CD4-positive, alpha-beta T cell treated with Interferon gamma for 1 hour (primary cell): ENCODE data around the gene TRAPPC8.

ENCODE experiments used
- DNase-seq: peaks from one replicate; pipeline ENCODE4 v3.0.0-alpha.2; 2020

Gene TRAPPC8

DNA sequence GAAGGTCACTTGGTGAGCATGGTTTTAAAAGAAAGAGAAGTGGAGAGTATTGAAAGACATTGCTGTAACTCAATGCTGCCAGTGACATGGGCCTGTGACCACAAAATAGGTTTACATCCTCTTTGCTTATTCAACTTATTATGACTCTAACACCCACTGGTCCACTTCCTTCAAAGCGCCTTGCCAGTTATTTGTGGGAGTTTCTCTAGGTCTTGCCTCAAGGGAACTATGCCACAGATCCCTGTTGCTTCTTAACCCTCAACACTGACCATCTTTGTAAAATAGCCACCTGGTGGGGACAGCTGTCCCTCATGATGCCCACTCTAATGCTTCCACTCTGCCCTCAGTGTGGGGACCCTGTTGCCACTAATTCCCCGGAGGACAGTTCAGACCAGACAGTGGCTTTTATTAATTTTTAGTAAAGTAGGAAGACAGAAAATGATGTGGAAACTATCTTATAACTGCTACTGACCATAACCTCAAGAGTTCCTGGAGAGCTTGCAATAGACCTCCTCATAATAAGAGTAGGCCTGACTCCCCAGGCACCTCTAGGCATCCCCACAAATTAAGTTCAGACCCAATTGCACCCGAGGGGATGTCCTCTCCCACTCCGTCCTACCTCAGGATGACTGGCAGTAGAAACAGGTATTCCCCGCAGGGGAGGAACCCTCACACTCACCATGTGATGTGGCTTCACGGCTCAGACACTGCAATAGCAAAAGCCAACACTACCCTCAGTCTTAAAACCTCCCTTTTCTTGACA, 150.9 kb downstream of the TRAPPC8 start:
- DNase-seq = no peak

DNA sequence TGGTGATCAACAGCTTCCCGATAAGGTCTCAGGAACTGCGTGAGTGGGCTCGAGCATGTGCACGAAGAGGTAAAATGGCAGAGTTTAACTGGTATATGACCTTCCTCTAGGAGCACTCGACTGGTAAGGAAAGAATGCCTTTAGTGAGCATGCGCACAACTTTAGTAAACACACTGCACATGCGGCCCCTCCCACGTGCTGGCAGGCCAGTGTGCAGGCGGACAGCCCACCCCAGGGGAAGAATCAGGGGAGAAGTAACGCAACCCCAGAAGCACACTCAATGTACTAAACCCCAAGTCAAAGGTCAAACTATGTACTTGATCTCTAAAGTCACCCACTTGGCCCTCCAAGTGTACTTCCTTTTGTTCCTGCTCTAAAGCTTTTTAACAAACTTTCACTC, 153.5 kb downstream of the TRAPPC8 start:
- no peak for DNase-seq

DNA sequence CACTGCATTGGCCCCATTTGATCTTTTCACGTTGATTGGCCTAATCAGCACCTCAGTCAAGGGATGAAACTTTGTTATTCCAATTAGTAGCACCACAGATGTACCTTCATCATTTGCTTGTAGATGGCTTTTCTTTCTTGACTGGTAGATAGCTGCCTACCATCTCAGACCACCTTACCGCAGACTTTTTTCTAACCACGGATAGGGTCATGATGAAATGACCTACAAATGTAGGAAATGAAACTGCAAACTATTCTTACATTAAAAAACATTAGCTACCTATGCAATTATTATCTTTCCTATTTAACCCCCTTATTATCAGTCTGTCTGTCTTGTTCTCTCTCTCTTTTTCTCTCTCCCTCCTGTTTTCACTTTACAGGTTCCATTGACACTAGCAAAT, 159.9 kb downstream of the TRAPPC8 start:
- no peak for DNase-seq
